Measurements from ENCODE around the gene TUBGCP3. TPM values are rescaled to one million over a fixed set of nuclear protein-coding genes. Genes with fewer than 3 reads are reported as not detected.

The TUBGCP3 gene
- total RNA-seq, 1 donor from 2014 or later, result 14.0 TPM

DNA sequence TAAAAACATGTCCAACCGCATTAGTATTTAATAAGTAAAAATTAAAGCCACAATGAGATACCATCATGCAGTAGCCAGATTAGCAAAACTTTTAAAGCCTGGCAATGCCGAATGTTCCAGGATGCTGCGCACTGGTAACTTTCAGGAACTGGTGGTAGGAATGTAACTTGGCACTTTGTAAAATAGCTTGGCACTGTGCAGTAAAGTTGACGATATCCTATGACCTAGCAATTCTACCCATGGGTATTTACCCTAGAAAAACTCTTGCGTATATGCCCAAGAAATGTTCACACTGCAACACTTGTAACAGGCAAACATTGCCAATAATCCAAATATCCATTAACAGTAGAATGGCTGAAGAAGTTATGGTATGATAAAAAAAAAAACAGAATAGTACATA, 114.1 kb downstream of the TUBGCP3 start:
- Histone ChIP-seq H2AFZ (ENCODE audit: low read depth, low read length) (no peak overlapping the region), H3K79me2 (ENCODE audit: insufficient read depth, low read length) (no peaks in the 10 kb centered on the region), H3K27ac (ENCODE audit: low read depth, low read length) (no peak overlapping the region), H4K20me1 (ENCODE audit: insufficient read depth, low read length) (no peaks in the 10 kb centered on the region), H3K9ac (ENCODE audit: low read length) (no peak overlapping the region), H3K4me1 (ENCODE audit: insufficient read depth, low read length) (no peaks in the 10 kb centered on the region), H3K9me3 (ENCODE audit: insufficient read depth, low read depth, low read length) (no peaks in the 10 kb centered on the region), H3K4me3 (ENCODE audit: insufficient read depth, low read depth, low read length) (no peak overlapping the region), H3K4me2 (ENCODE audit: low read length) (no peak overlapping the region), H3K36me3 (ENCODE audit: insufficient read depth, low read length) (no peaks in the 10 kb centered on the region), H3K27me3 (ENCODE audit: insufficient read depth, low read length) (no peaks in the 10 kb centered on the region)
- Mint-ChIP-seq H3K36me3 (ENCODE audit: low read depth, unreplicated experiment) (no peaks in the 10 kb centered on the region), H3K4me3 (ENCODE audit: unreplicated experiment) (no peak overlapping the region), H3K27me3 (ENCODE audit: low read depth, unreplicated experiment) (no peaks in the 10 kb centered on the region), H3K27ac (ENCODE audit: unreplicated experiment) (no peak overlapping the region), H3K4me1 (ENCODE audit: low read depth, unreplicated experiment) (no peaks in the 10 kb centered on the region), H3K9me3 (ENCODE audit: unreplicated experiment) (no peaks in the 10 kb centered on the region)
- DNase-seq (ENCODE audit: low read depth) (no peak), FAIRE-seq (no peak)
- TF ChIP-seq, protein P1, sequence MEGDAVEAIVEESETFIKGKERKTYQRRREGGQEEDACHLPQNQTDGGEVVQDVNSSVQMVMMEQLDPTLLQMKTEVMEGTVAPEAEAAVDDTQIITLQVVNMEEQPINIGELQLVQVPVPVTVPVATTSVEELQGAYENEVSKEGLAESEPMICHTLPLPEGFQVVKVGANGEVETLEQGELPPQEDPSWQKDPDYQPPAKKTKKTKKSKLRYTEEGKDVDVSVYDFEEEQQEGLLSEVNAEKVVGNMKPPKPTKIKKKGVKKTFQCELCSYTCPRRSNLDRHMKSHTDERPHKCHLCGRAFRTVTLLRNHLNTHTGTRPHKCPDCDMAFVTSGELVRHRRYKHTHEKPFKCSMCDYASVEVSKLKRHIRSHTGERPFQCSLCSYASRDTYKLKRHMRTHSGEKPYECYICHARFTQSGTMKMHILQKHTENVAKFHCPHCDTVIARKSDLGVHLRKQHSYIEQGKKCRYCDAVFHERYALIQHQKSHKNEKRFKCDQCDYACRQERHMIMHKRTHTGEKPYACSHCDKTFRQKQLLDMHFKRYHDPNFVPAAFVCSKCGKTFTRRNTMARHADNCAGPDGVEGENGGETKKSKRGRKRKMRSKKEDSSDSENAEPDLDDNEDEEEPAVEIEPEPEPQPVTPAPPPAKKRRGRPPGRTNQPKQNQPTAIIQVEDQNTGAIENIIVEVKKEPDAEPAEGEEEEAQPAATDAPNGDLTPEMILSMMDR (IDR thresholded peaks at IDR 0.05; ENCODE audit: insufficient read depth, low read depth, low read length), result no peak
- TF ChIP-seq EZH2 (IDR thresholded peaks at IDR 0.05; ENCODE audit: insufficient read depth, low read length), result no peak

DNA sequence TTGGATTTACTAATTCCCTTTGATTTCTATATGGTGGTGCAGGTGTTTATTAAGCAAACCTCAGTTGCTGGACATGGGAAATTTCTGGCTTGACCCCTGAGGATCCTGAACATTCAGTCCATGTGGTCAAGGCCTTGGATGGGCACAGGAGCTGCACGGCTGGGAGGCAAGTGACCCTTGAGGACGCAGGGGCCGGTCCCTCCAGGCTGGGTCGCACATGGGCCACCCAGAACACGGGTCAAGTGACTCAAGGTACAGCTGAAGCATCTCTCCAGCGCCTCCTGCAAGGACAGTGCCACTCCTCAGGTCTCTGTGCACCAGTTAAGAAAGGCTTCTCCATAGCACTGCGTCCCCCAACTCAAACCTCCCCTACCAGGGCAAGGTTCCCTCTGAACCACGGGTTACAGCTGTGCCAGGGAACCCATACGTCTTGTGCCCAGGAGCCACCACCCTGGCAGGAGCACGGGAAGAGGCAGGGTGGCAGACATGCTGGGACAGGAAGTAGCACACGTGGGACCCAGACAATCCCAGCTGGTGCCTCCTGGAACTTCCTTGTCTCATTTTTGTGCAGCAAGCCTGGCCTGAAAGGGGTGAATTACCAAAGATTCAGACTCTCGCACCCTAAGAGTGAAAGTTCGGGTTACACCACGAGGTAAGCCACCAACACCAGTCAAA, 118.7 kb downstream of the TUBGCP3 start:
- no peak for TF ChIP-seq EZH2 (IDR thresholded peaks at IDR 0.05; ENCODE audit: insufficient read depth, low read length)
- TF ChIP-seq, protein P1 (IDR thresholded peaks at IDR 0.05; ENCODE audit: insufficient read depth, low read depth, low read length), result no peak
- H3K27me3 Mint-ChIP-seq (ENCODE audit: low read depth, unreplicated experiment), result peaks cover 4% of the 10 kb centered on the region
- no peak for FAIRE-seq

DNA sequence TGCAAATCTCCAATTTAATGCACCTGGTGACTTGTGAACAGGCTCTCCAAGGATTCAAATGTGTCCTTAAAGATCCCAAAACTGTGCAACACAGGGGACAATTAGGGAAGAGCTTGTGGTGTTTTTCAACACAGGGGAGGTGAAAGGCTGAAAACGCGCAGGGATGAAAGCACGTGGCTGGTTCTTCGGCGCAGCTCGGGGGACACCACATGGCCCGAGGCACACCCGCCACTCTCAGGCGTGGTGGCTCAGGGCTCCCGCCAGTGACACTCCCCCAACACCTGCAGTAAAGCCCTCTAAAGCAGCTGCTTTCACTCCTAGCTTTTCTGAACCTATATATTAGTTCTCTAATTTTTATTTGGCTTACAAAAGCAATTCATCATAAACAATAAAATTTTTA, 119.9 kb downstream of the TUBGCP3 start:
- Histone ChIP-seq H3K36me3 (ENCODE audit: insufficient read depth, low read length) (no peaks in the 10 kb centered on the region), H3K27me3 (ENCODE audit: insufficient read depth, low read length) (no peaks in the 10 kb centered on the region), H3K27ac (ENCODE audit: low read depth, low read length) (no peak overlapping the region), H3K4me3 (ENCODE audit: insufficient read depth, low read depth, low read length) (no peak overlapping the region), H3K4me2 (ENCODE audit: low read length) (no peak overlapping the region), H3K4me1 (ENCODE audit: insufficient read depth, low read length) (no peaks in the 10 kb centered on the region), H3K9ac (ENCODE audit: low read length) (no peak overlapping the region), H3K79me2 (ENCODE audit: insufficient read depth, low read length) (no peaks in the 10 kb centered on the region), H2AFZ (ENCODE audit: low read depth, low read length) (no peak overlapping the region), H4K20me1 (ENCODE audit: insufficient read depth, low read length) (no peaks in the 10 kb centered on the region), H3K9me3 (ENCODE audit: insufficient read depth, low read depth, low read length) (no peaks in the 10 kb centered on the region)
- FAIRE-seq, result no peak
- Mint-ChIP-seq H3K4me1 (ENCODE audit: low read depth, unreplicated experiment) (no peaks in the 10 kb centered on the region), H3K27ac (ENCODE audit: unreplicated experiment) (no peak overlapping the region), H3K4me3 (ENCODE audit: unreplicated experiment) (no peak overlapping the region), H3K9me3 (ENCODE audit: unreplicated experiment) (no peaks in the 10 kb centered on the region), H3K36me3 (ENCODE audit: low read depth, unreplicated experiment) (no peaks in the 10 kb centered on the region), H3K27me3 (ENCODE audit: low read depth, unreplicated experiment) (peaks cover 6% of the 10 kb centered on the region)
- DNase-seq (ENCODE audit: low read depth), result no peak
- no peak for TF ChIP-seq EZH2 (IDR thresholded peaks at IDR 0.05; ENCODE audit: insufficient read depth, low read length)
- TF ChIP-seq, protein P1 (IDR thresholded peaks at IDR 0.05; ENCODE audit: insufficient read depth, low read depth, low read length), result no peak

More for the DNA sequence above, 118.7 kb downstream of the TUBGCP3 start:
- no peak overlapping the region for H3K4me3 Mint-ChIP-seq (ENCODE audit: unreplicated experiment)
- no peak overlapping the region for H3K27ac Mint-ChIP-seq (ENCODE audit: unreplicated experiment)
- Histone ChIP-seq H3K9ac (ENCODE audit: low read length) (no peak overlapping the region), H4K20me1 (ENCODE audit: insufficient read depth, low read length) (no peaks in the 10 kb centered on the region), H2AFZ (ENCODE audit: low read depth, low read length) (no peak overlapping the region), H3K36me3 (ENCODE audit: insufficient read depth, low read length) (no peaks in the 10 kb centered on the region), H3K9me3 (ENCODE audit: insufficient read depth, low read depth, low read length) (no peaks in the 10 kb centered on the region), H3K4me2 (ENCODE audit: low read length) (no peak overlapping the region), H3K4me3 (ENCODE audit: insufficient read depth, low read depth, low read length) (no peak overlapping the region), H3K4me1 (ENCODE audit: insufficient read depth, low read length) (no peaks in the 10 kb centered on the region), H3K27me3 (ENCODE audit: insufficient read depth, low read length) (no peaks in the 10 kb centered on the region), H3K79me2 (ENCODE audit: insufficient read depth, low read length) (no peaks in the 10 kb centered on the region), H3K27ac (ENCODE audit: low read depth, low read length) (no peak overlapping the region)
- DNase-seq (ENCODE audit: low read depth), result no peak
- no peaks in the 10 kb centered on the region for H3K4me1 Mint-ChIP-seq (ENCODE audit: low read depth, unreplicated experiment)
- H3K9me3 Mint-ChIP-seq (ENCODE audit: unreplicated experiment), result no peaks in the 10 kb centered on the region
- H3K36me3 Mint-ChIP-seq (ENCODE audit: low read depth, unreplicated experiment), result no peaks in the 10 kb centered on the region
